BLaER1 treated with 17β-estradiol and CSF1 and Interleukin-3, amounts not matched to agents 10 nM and 100 nM (cell line): ENCODE data around the gene POLR2H.

Experiments used
- H3K27ac ChIP-seq, 11 experiments: shearing (Covaris generic); formaldehyde crosslinking; 2 replicates each; pipeline ENCODE4 v1.8.1; 2022
- H3K27me3 ChIP-seq, 11 experiments: shearing (Covaris generic); formaldehyde crosslinking; 2 replicates each; pipeline ENCODE4 v1.8.1; 2022
- H3K36me3 ChIP-seq, 11 experiments: shearing (Covaris generic); formaldehyde crosslinking; 2 replicates each; pipeline ENCODE4 v1.8.1; 2022
- H3K4me1 ChIP-seq, 10 experiments: shearing (Covaris generic); formaldehyde crosslinking; 2 replicates each; pipeline ENCODE4 v1.8.1; 2022
- H3K4me2 ChIP-seq, 11 experiments: shearing (Covaris generic); formaldehyde crosslinking; 2 replicates each; pipeline ENCODE4 v1.8.1; 2022
- H3K4me3 ChIP-seq, 10 experiments: shearing (Covaris generic); formaldehyde crosslinking; 2 replicates each; pipeline ENCODE4 v1.8.1; 2022
- H3K9ac ChIP-seq, 11 experiments: shearing (Covaris generic); formaldehyde crosslinking; 2 replicates each; pipeline ENCODE4 v1.8.1; 2022
- H3K9me3 ChIP-seq, 11 experiments: shearing (Covaris generic); formaldehyde crosslinking; replicated peaks in 1 of 11; 2 replicates each; pipeline ENCODE4 v1.8.1; 2022
- H4K20me1 ChIP-seq, 11 experiments: shearing (Covaris generic); formaldehyde crosslinking; 2 replicates each; pipeline ENCODE4 v1.8.1; 2022
- Cebpa-rat ChIP-seq, 11 experiments: shearing (Covaris generic); IDR thresholded peaks; 2 replicates each; pipeline ENCODE4 v1.8.1; 2022

Gene POLR2H

GRCh38 chr3:184333190-184333589 is 28.3 kb upstream of the POLR2H start:
- Histone ChIP-seq H3K4me3 (no peak overlapping the region), H3K36me3 (peaks cover 71 to 75% (median 73%) of the 10 kb centered on the region in 11 experiments), H3K27ac (no peak overlapping the region), H3K9ac (peak overlapping the region in 7 of 11 experiments; percentile 10 to 61 (median 20); a peak in 7 of 22 replicates), H4K20me1 (peaks cover 74 to 99% (median 87%) of the 10 kb centered on the region in 11 experiments; a peak in 21 of 22 replicates), H3K9me3 (no peaks in the 10 kb centered on the region), H3K27me3 (peaks cover 0 to 5% (median 0%) of the 10 kb centered on the region in 11 experiments; a peak in 5 of 22 replicates), H3K4me2 (no peak overlapping the region), H3K4me1 (peaks cover 17 to 52% (median 31%) of the 10 kb centered on the region in 10 experiments)
- no peak for TF ChIP-seq Cebpa-rat (IDR thresholded peaks at IDR 0.05)

DNA sequence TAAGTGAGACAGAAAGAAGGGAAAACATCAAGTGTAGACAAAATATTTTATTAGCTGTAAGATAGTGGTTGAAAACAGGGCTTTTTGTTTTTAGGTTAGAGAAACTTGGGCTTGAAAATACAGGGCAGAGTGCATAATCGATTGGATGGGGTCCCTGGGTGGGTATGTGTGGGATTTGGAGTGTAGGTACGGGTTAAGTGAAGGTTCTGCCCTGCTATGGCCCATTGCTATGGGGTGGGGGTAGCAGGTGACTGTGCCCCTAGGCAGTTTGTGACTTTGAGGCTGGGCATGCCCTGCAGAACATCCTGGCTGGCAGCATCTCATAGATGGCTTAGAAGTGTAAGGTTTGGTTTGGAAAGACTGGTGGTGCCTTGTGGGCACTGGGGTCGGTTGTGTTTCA is 27.8 kb upstream of the POLR2H start:
- Histone ChIP-seq H3K4me3 (no peak overlapping the region), H3K4me2 (no peak overlapping the region), H3K27ac (0 out of 22 replicates have a peak overlapping the region, but pooled peaks of 1 of the 11 experiments have one; percentile 9), H4K20me1 (peaks cover 74 to 99% (median 86%) of the 10 kb centered on the region in 11 experiments; a peak in 21 of 22 replicates), H3K36me3 (peaks cover 66 to 70% (median 68%) of the 10 kb centered on the region in 11 experiments), H3K9me3 (no peaks in the 10 kb centered on the region), H3K27me3 (peaks cover 0 to 9% (median 0%) of the 10 kb centered on the region in 11 experiments; a peak in 6 of 22 replicates), H3K9ac (peak overlapping the region in 6 of 11 experiments; percentile 10 to 61 (median 22); a peak in 7 of 22 replicates), H3K4me1 (peaks cover 22 to 58% (median 36%) of the 10 kb centered on the region in 10 experiments)
- no peak for TF ChIP-seq Cebpa-rat (IDR thresholded peaks at IDR 0.05)

GRCh38 chr3:184334470-184335158 is 26.9 kb upstream of the POLR2H start:
- peaks cover 71 to 99% (median 86%) of the 10 kb centered on the region in 11 experiments; a peak in 21 of 22 replicates for H4K20me1 ChIP-seq
- peak overlapping the region in 2 of 11 experiments; percentile 93 to 98; a peak in 3 of 22 replicates for H3K4me2 ChIP-seq
- no peak for TF ChIP-seq Cebpa-rat (IDR thresholded peaks at IDR 0.05)
- peak overlapping the region in 3 of 11 experiments; percentile 16 to 71 (median 38); a peak in 5 of 22 replicates for H3K27ac ChIP-seq
- no peak overlapping the region for H3K4me3 ChIP-seq
- peak overlapping the region in 7 of 11 experiments; percentile 11 to 83 (median 78); a peak in 7 of 22 replicates for H3K9ac ChIP-seq
- H3K27me3 ChIP-seq = peaks cover 0 to 15% (median 0%) of the 10 kb centered on the region in 11 experiments; a peak in 6 of 22 replicates
- H3K9me3 ChIP-seq = no peaks in the 10 kb centered on the region
- peaks cover 57 to 60% (median 58%) of the 10 kb centered on the region in 11 experiments for H3K36me3 ChIP-seq
- peaks cover 32 to 67% (median 45%) of the 10 kb centered on the region in 10 experiments for H3K4me1 ChIP-seq

- Histone ChIP-seq H3K4me2 (peak overlapping the region; percentile 93 to 99 (median 98)), H3K4me3 (peak overlapping the region; percentile 63 to 81 (median 70); a peak in 16 of 20 replicates), H4K20me1 (peaks cover 64 to 97% (median 82%) of the 10 kb centered on the region in 11 experiments; a peak in 21 of 22 replicates), H3K4me1 (peaks cover 38 to 73% (median 50%) of the 10 kb centered on the region in 10 experiments), H3K27ac (peak overlapping the region in 10 of 11 experiments; percentile 31 to 76 (median 63); a peak in 16 of 22 replicates), H3K9ac (peak overlapping the region; percentile 69 to 86 (median 78); a peak in 19 of 22 replicates), H3K9me3 (no peaks in the 10 kb centered on the region), H3K36me3 (peaks cover 50 to 54% (median 52%) of the 10 kb centered on the region in 11 experiments), H3K27me3 (peaks cover 0 to 15% (median 0%) of the 10 kb centered on the region in 11 experiments; a peak in 6 of 22 replicates)
- no peak for TF ChIP-seq Cebpa-rat (IDR thresholded peaks at IDR 0.05)
Measured at GRCh38 chr3:184335291-184335660, 26.2 kb upstream of the POLR2H start.

DNA sequence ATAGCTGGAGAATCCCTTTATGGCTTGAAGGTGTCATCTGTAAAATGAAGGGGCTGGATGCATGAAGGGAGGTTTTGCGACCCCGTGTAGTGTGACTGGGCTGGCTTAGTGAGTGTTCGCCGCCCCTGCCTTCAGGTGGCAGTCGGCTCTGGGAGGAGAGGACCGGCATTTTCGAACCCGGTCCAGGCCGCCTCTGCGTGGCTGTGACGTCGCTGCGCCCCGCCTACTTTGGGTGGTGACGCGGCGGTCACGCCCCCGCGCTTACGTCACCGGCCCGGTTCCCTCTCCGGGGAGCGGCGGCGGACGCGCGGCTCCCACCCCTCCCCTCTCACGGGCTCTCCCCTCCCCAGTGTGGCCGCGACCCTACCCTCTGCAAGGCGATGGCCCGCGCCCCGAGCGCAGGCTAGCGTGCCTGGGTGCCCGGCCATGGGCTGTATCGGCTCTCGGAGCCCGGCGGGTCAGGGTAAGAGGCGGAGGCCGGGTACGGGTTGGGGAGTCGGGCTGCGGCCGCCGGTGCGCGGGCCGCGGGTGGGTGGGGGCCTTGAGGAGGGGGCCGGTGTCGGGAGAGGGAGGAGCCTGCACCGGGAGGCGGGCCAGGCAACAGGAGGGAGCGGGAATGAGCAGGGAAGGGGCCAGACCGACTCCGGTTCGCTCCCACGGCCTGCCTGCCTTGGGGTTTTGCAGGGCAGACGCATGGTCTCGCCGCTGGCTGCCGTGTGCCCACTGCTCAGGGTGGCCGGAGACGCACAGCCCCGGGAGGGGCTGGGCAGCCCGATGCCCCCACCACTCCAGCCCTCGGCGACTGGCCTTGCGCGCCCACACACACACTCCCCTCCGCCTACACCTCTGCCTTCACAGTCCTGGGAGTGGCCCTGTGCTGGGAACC is 25.6 kb upstream of the POLR2H start:
- H3K9me3 ChIP-seq = no peaks in the 10 kb centered on the region
- H3K4me3 ChIP-seq = peak overlapping the region; percentile 63 to 81 (median 70)
- H3K27me3 ChIP-seq = peaks cover 0 to 15% (median 0%) of the 10 kb centered on the region in 11 experiments; a peak in 6 of 22 replicates
- peak overlapping the region; percentile 93 to 99 (median 98) for H3K4me2 ChIP-seq
- H3K36me3 ChIP-seq = peaks cover 44 to 47% (median 45%) of the 10 kb centered on the region in 11 experiments
- H4K20me1 ChIP-seq = peaks cover 58 to 93% (median 75%) of the 10 kb centered on the region in 11 experiments; a peak in 21 of 22 replicates
- H3K27ac ChIP-seq = peak overlapping the region; percentile 45 to 76 (median 63); a peak in 21 of 22 replicates
- peaks cover 44 to 80% (median 53%) of the 10 kb centered on the region in 10 experiments for H3K4me1 ChIP-seq
- H3K9ac ChIP-seq = peak overlapping the region; percentile 69 to 86 (median 78)
- TF ChIP-seq Cebpa-rat (IDR thresholded peaks at IDR 0.05) = no peak

GRCh38 chr3:184336547-184337398 is 24.7 kb upstream of the POLR2H start:
- Histone ChIP-seq H3K4me2 (peak overlapping the region; percentile 93 to 99 (median 98)), H4K20me1 (peaks cover 49 to 89% (median 67%) of the 10 kb centered on the region in 11 experiments; a peak in 21 of 22 replicates), H3K4me3 (peak overlapping the region; percentile 63 to 81 (median 70)), H3K27me3 (peaks cover 0 to 15% (median 0%) of the 10 kb centered on the region in 11 experiments; a peak in 6 of 22 replicates), H3K9me3 (no peaks in the 10 kb centered on the region), H3K9ac (peak overlapping the region; percentile 69 to 86 (median 78)), H3K4me1 (peaks cover 52 to 86% (median 60%) of the 10 kb centered on the region in 10 experiments), H3K36me3 (peaks cover 35 to 40% (median 39%) of the 10 kb centered on the region in 11 experiments), H3K27ac (peak overlapping the region in 10 of 11 experiments; percentile 45 to 76 (median 65); a peak in 20 of 22 replicates)
- TF ChIP-seq Cebpa-rat (IDR thresholded peaks at IDR 0.05) = no peak

- Histone ChIP-seq H3K4me3 (peak within 1 kb of the TSS; percentile 63 to 81 (median 70)), H3K27ac (peak within 1 kb of the TSS; percentile 20 to 76 (median 63); a peak in 18 of 22 replicates), H4K20me1 (peaks cover 43 to 83% (median 63%) of the 10 kb centered on the region in 11 experiments; a peak in 21 of 22 replicates), H3K9me3 (no peaks in the 10 kb centered on the region), H3K27me3 (peaks cover 0 to 15% (median 0%) of the 10 kb centered on the region in 11 experiments; a peak in 6 of 22 replicates), H3K9ac (peak within 1 kb of the TSS; percentile 69 to 86 (median 78)), H3K4me1 (peaks cover 52 to 84% (median 60%) of the 10 kb centered on the region in 10 experiments), H3K4me2 (peak within 1 kb of the TSS; percentile 93 to 99 (median 98)), H3K36me3 (peaks cover 29 to 40% (median 37%) of the 10 kb centered on the region in 11 experiments)
- TF ChIP-seq Cebpa-rat (IDR thresholded peaks at IDR 0.05) = no peak
Measured at GRCh38 chr3:184337399-184337714, 24.2 kb upstream of the POLR2H start, which contains the start of gene FAM131A. TSS of gene FAM131A (plus strand) at chr3:184337600. CDS start at chr3:184337631, 31 bp downstream.
